ENCODE measurements around the gene MED8. TPM values are rescaled to one million over a fixed set of nuclear protein-coding genes. Genes with fewer than 3 reads are reported as not detected.

Gene MED8
- total and polyA plus RNA-seq, 10 of the 15 experiments (the other 5 are each of a cell fraction or from before 2014, with no cell fraction given) = 20.2 to 61.7 (median 39.5) TPM

- TF ChIP-seq, protein P1, sequence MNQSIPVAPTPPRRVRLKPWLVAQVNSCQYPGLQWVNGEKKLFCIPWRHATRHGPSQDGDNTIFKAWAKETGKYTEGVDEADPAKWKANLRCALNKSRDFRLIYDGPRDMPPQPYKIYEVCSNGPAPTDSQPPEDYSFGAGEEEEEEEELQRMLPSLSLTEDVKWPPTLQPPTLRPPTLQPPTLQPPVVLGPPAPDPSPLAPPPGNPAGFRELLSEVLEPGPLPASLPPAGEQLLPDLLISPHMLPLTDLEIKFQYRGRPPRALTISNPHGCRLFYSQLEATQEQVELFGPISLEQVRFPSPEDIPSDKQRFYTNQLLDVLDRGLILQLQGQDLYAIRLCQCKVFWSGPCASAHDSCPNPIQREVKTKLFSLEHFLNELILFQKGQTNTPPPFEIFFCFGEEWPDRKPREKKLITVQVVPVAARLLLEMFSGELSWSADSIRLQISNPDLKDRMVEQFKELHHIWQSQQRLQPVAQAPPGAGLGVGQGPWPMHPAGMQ (IDR thresholded peaks at IDR 0.05; ENCODE audit: borderline replicate concordance) = no peak
- TF ChIP-seq RUNX3 (IDR thresholded peaks at IDR 0.05; ENCODE audit: low read length) (no peak), ZNF384 (IDR thresholded peaks at IDR 0.05; ENCODE audit: borderline replicate concordance, low read depth, low read length) (no peak), CUX1 (IDR thresholded peaks at IDR 0.05; ENCODE audit: insufficient replicate concordance, low read depth, low read length) (no peak), SMC3 (IDR thresholded peaks at IDR 0.05; ENCODE audit: borderline replicate concordance, low read length) (no peak)
Observed at GRCh38 chr1:43432171-43432860, 42.7 kb upstream of the MED8 start (continued).
